Liver (tissue), 3 donors: Measurements from ENCODE around the gene GALNT9.
"Not testable (repeated sequence)": the region's sequence is repeated elsewhere in the genome, so short reads cannot be mapped to it uniquely, and the experiment has no call there.

Experiments used
- ATF3 ChIP-seq: IDR thresholded peaks from 2 replicates; pipeline ENCODE4 v1.6.1; 2016; ENCODE audit warnings: antibody characterized with exemption
- CTCF ChIP-seq: fragments of 150-350 bp; IDR thresholded peaks from 2 replicates; pipeline ENCODE4 v1.5.1; 2017; ENCODE audit warnings: improper control_type of control experiment, low read depth, low read length; ENCODE audit not compliant: missing input control
- EGR1 ChIP-seq, 2 donors: IDR thresholded peaks; 2 replicates each; pipeline ENCODE4 v1.6.1; 2016 to 2018; ENCODE audit warnings: antibody characterized with exemption in 2 of 2, low read depth in 2 of 2
- GABPA ChIP-seq, 2 donors: IDR thresholded peaks in 1 of 2; conservative IDR thresholded peaks in 1 of 2; 2 replicates each; pipeline ENCODE4 v1.6.1; 2016; ENCODE audit warnings: antibody characterized with exemption in 2 of 2, mild to moderate bottlenecking in 1 of 2, moderate library complexity in 1 of 2
- RAD21 ChIP-seq, 2 donors: IDR thresholded peaks; 2 replicates each; pipeline ENCODE4 v1.6.1; 2016; ENCODE audit warnings: antibody characterized with exemption in 2 of 2, mild to moderate bottlenecking in 2 of 2
- TAF1 ChIP-seq: conservative IDR thresholded peaks from 2 replicates; pipeline ENCODE4 v1.6.1; 2016; ENCODE audit warnings: antibody characterized with exemption, mild to moderate bottlenecking
- donor health status: healthy.
- donor health status: healthy.

- not testable (repeated sequence) for TF ChIP-seq CTCF; TAF1; RAD21 (IDR thresholded peaks at IDR 0.05); EGR1 (IDR thresholded peaks at IDR 0.05; ENCODE audit: low read depth in 2 of 2); GABPA (IDR thresholded peaks at IDR 0.05 in 1 of 2, conservative IDR thresholded peaks at IDR 0.05 in 1 of 2); ATF3
Measured at GRCh38 chr12:132149526-132149925, 179.9 kb downstream of the GALNT9 start.
